ENCODE results near the gene PROZ.

The PROZ gene

GRCh38 chr13:113203507-113204377 lies 45.3 kb downstream of the PROZ start:
- TF ChIP-seq GATA2 (IDR thresholded peaks at IDR 0.05; ENCODE audit: low read depth, low read length), result no peak
- no peak for TF ChIP-seq GATA3 (IDR thresholded peaks at IDR 0.05; ENCODE audit: low read depth, low read length)

- TF ChIP-seq GATA3 (IDR thresholded peaks at IDR 0.05; ENCODE audit: low read depth, low read length) (no peak), GATA2 (IDR thresholded peaks at IDR 0.05; ENCODE audit: low read depth, low read length) (no peak)
These were observed 45.9 kb downstream of the PROZ start for GRCh38 chr13:113204378-113204734.

GRCh38 chr13:113205428-113205931 lies 47.0 kb downstream of the PROZ start:
- TF ChIP-seq GATA2 (IDR thresholded peaks at IDR 0.05; ENCODE audit: low read depth, low read length), result no peak
- no peak for TF ChIP-seq GATA3 (IDR thresholded peaks at IDR 0.05; ENCODE audit: low read depth, low read length)

- no peak for TF ChIP-seq GATA2 (IDR thresholded peaks at IDR 0.05; ENCODE audit: low read depth, low read length)
- no peak for TF ChIP-seq GATA3 (IDR thresholded peaks at IDR 0.05; ENCODE audit: low read depth, low read length)
These were observed 49.0 kb downstream of the PROZ start for GRCh38 chr13:113207460-113207859.

GRCh38 chr13:113207890-113208420 lies 49.5 kb downstream of the PROZ start:
- TF ChIP-seq GATA3 (IDR thresholded peaks at IDR 0.05; ENCODE audit: low read depth, low read length), result no peak
- no peak for TF ChIP-seq GATA2 (IDR thresholded peaks at IDR 0.05; ENCODE audit: low read depth, low read length)

GRCh38 chr13:113208421-113209335 lies 50.2 kb downstream of the PROZ start, which contains the start of gene PCID2:
Gene PCID2, minus strand, starts transcription at chr13:113208669. Its CDS starts 35 bp downstream, at chr13:113208634.
- no peak for TF ChIP-seq GATA3 (IDR thresholded peaks at IDR 0.05; ENCODE audit: low read depth, low read length)
- no peak for TF ChIP-seq GATA2 (IDR thresholded peaks at IDR 0.05; ENCODE audit: low read depth, low read length)

- no peak for TF ChIP-seq GATA2 (IDR thresholded peaks at IDR 0.05; ENCODE audit: low read depth, low read length)
- no peak for TF ChIP-seq GATA3 (IDR thresholded peaks at IDR 0.05; ENCODE audit: low read depth, low read length)
These were observed 50.9 kb downstream of the PROZ start, which contains the start of gene CUL4A for GRCh38 chr13:113209336-113209758. Gene CUL4A, plus strand, starts transcription at chr13:113209613. Its CDS starts 15 bp downstream, at chr13:113209628.

GRCh38 chr13:113209759-113210421 lies 51.4 kb downstream of the PROZ start:
- TF ChIP-seq GATA2 (IDR thresholded peaks at IDR 0.05; ENCODE audit: low read depth, low read length) (no peak), GATA3 (IDR thresholded peaks at IDR 0.05; ENCODE audit: low read depth, low read length) (no peak)

GRCh38 chr13:113210833-113211232 lies 52.4 kb downstream of the PROZ start:
- no peak for TF ChIP-seq GATA3 (IDR thresholded peaks at IDR 0.05; ENCODE audit: low read depth, low read length)
- no peak for TF ChIP-seq GATA2 (IDR thresholded peaks at IDR 0.05; ENCODE audit: low read depth, low read length)

- TF ChIP-seq GATA3 (IDR thresholded peaks at IDR 0.05; ENCODE audit: low read depth, low read length) (no peak), GATA2 (IDR thresholded peaks at IDR 0.05; ENCODE audit: low read depth, low read length) (no peak)
These were observed 53.3 kb downstream of the PROZ start for GRCh38 chr13:113211774-113212173.

GRCh38 chr13:113216254-113217048 lies 58.0 kb downstream of the PROZ start:
- TF ChIP-seq GATA3 (IDR thresholded peaks at IDR 0.05; ENCODE audit: low read depth, low read length) (no peak), GATA2 (IDR thresholded peaks at IDR 0.05; ENCODE audit: low read depth, low read length) (no peak)

GRCh38 chr13:113218586-113218985 lies 60.1 kb downstream of the PROZ start:
- TF ChIP-seq GATA3 (IDR thresholded peaks at IDR 0.05; ENCODE audit: low read depth, low read length) (no peak), GATA2 (IDR thresholded peaks at IDR 0.05; ENCODE audit: low read depth, low read length) (no peak)
